ENCODE results near the gene MYO9A.
A peak's percentile ranks its signal among the peaks of the same experiment; 100 is the strongest.

The MYO9A gene

DNA sequence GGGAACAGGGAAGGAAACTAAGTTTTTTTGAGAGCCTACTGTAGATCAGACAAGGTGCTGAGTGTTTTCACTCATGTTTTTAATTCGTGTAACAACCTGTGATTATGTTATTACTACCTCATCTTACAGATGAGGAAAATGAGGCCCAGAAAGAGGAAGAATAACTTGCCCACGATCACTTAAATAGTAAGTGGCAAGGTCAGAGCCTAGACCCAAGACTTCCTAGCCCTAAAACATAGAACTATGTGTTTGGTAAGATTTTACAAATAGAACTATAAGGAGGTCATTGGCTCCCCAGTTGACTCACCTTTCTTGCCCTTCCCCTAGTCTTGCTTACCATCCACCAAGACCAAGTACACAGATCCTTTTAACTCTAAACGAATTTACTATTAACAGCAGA lies 14.0 kb upstream of the MYO9A start (continued):
- TF ChIP-seq BCL11B (tag by site-specific recombination; IDR thresholded peaks at IDR 0.05; ENCODE audit: low read depth) (no peak), KLF1 (tag by site-specific recombination; IDR thresholded peaks at IDR 0.05) (no peak)

DNA sequence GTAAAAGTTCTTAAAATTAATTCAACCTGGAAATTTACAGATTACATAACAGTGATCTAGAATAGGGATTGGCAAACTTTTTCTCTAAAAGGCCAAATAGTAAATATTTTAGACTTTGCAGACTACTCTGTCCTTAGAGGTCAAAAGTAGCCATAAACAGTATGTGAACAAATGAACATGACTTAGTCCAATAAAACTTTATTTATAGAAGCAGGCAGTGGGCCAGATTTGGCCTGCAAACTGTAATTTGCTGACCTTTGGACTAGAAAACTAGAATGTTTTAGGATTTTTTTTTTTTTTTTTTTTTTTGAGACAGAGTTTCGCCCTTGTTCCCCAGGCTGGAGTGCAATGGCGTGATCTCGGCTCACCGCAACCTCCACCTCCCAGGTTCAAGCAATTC lies 12.3 kb upstream of the MYO9A start:
- no peak for TF ChIP-seq PRDM2 (tag by site-specific recombination; IDR thresholded peaks at IDR 0.05; ENCODE audit: borderline replicate concordance)
- TF ChIP-seq, protein P1, sequence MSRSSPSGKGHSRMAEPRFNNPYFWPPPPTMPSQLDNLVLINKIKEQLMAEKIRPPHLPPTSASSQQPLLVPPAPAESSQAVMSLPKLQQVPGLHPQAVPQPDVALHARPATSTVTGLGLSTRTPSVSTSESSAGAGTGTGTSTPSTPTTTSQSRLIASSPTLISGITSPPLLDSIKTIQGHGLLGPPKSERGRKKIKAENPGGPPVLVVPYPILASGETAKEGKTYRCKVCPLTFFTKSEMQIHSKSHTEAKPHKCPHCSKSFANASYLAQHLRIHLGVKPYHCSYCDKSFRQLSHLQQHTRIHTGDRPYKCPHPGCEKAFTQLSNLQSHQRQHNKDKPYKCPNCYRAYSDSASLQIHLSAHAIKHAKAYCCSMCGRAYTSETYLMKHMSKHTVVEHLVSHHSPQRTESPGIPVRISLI (tag by site-specific recombination; IDR thresholded peaks at IDR 0.05) = peak; percentile 27; the same call in 1 of the 2 replicates
- POLR2A ChIA-PET = interaction anchor here (0.5 to 1.7 kb wide), 3 partner anchors 12 to 101 kb away, joined by 3 to 8 read pairs (median 3); partner anchors contain the start of genes MYO9A, PKM and SENP8
- H3K9me3 ChIP-seq (ENCODE audit: control insufficient read depth, insufficient read depth, low read depth, low read length) = no peaks in the 10 kb centered on the region
- H3K36me3 ChIP-seq (ENCODE audit: control insufficient read depth in 2 of 2, insufficient read depth in 1 of 2, low read length in 2 of 2) = no peaks in the 10 kb centered on the region; a peak in 1 of 3 replicates
- H3K4me3 ChIP-seq (ENCODE audit: low read depth, low read length) = no peak overlapping the region
- H3K4me1 ChIP-seq (ENCODE audit: control insufficient read depth, insufficient read depth, low read length) = peaks cover 9% of the 10 kb centered on the region
- CTCF ChIA-PET = interaction anchor here (0.6 kb wide), 1 partner anchor 1744 kb away, joined by 4 read pairs; no protein-coding TSS in a partner anchor
- H3K27ac ChIP-seq (ENCODE audit: extremely low read depth, low read depth, low read length) = no peak overlapping the region

GRCh38 chr15:72128359-72128758 lies 10.4 kb upstream of the MYO9A start:
- no peaks in the 10 kb centered on the region for H3K9me3 ChIP-seq (ENCODE audit: control insufficient read depth, insufficient read depth, low read depth, low read length)
- CTCF ChIA-PET = interaction anchor here (1.3 to 1.4 kb wide), 2 partner anchors 28 to 347 kb away, joined by 6 to 13 read pairs; no protein-coding TSS in a partner anchor
- no peak overlapping the region for H3K27ac ChIP-seq (ENCODE audit: extremely low read depth, low read depth, low read length)
- peaks cover 8% of the 10 kb centered on the region for H3K4me1 ChIP-seq (ENCODE audit: control insufficient read depth, insufficient read depth, low read length)
- H3K4me3 ChIP-seq (ENCODE audit: low read depth, low read length) = no peak overlapping the region
- H3K36me3 ChIP-seq (ENCODE audit: control insufficient read depth in 2 of 2, insufficient read depth in 1 of 2, low read length in 2 of 2) = no peaks in the 10 kb centered on the region; a peak in 1 of 3 replicates
- TF ChIP-seq ZBTB11 (tag by site-specific recombination; conservative IDR thresholded peaks at IDR 0.05; ENCODE audit: low read depth) = no peak
- TF ChIP-seq ZNF335 (tag by site-specific recombination; conservative IDR thresholded peaks at IDR 0.05) = 0 out of 2 replicates have a peak, but pooled peaks have one; percentile 4
- POLR2A ChIA-PET = no interaction called here

- no peaks in the 10 kb centered on the region; a peak in 1 of 3 replicates for H3K36me3 ChIP-seq (ENCODE audit: control insufficient read depth in 2 of 2, insufficient read depth in 1 of 2, low read length in 2 of 2)
- no peak overlapping the region for H3K27ac ChIP-seq (ENCODE audit: extremely low read depth, low read depth, low read length)
- H3K4me1 ChIP-seq (ENCODE audit: control insufficient read depth, insufficient read depth, low read length) = peaks cover 12% of the 10 kb centered on the region
- H3K4me3 ChIP-seq (ENCODE audit: low read depth, low read length) = no peak overlapping the region
- CTCF ChIA-PET = interaction anchor here (0.6 to 1.4 kb wide), 3 partner anchors 28 to 1612 kb away, joined by 3 to 13 read pairs (median 6); no protein-coding TSS in a partner anchor
- no peaks in the 10 kb centered on the region for H3K9me3 ChIP-seq (ENCODE audit: control insufficient read depth, insufficient read depth, low read depth, low read length)
- POLR2A ChIA-PET = interaction anchor here (0.6 to 0.8 kb wide), 2 partner anchors 10 to 11 kb away, joined by 3 to 4 read pairs; partner anchors contain the start of genes MYO9A and SENP8
- TF ChIP-seq, protein P2, sequence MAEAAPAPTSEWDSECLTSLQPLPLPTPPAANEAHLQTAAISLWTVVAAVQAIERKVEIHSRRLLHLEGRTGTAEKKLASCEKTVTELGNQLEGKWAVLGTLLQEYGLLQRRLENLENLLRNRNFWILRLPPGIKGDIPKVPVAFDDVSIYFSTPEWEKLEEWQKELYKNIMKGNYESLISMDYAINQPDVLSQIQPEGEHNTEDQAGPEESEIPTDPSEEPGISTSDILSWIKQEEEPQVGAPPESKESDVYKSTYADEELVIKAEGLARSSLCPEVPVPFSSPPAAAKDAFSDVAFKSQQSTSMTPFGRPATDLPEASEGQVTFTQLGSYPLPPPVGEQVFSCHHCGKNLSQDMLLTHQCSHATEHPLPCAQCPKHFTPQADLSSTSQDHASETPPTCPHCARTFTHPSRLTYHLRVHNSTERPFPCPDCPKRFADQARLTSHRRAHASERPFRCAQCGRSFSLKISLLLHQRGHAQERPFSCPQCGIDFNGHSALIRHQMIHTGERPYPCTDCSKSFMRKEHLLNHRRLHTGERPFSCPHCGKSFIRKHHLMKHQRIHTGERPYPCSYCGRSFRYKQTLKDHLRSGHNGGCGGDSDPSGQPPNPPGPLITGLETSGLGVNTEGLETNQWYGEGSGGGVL (tag by site-specific recombination; IDR thresholded peaks at IDR 0.05) = peak; percentile 80
- TF ChIP-seq ZNF335 (tag by site-specific recombination; conservative IDR thresholded peaks at IDR 0.05) = peak; percentile 33; the same call in 1 of the 2 replicates
- TF ChIP-seq ZNF146 (tag by site-specific recombination; IDR thresholded peaks at IDR 0.05) = no peak
- peak; percentile 54 for TF ChIP-seq PRDM1 (tag by site-specific recombination; IDR thresholded peaks at IDR 0.05)
- TF ChIP-seq ZNF121 (tag by site-specific recombination; IDR thresholded peaks at IDR 0.05) = peak; percentile 96
- no peak for TF ChIP-seq ZNF211 (tag by site-specific recombination; IDR thresholded peaks at IDR 0.05; ENCODE audit: low read depth)
- TF ChIP-seq YY1 (tag by site-specific recombination; IDR thresholded peaks at IDR 0.05) = no peak
- TF ChIP-seq GLI2 (tag by site-specific recombination; IDR thresholded peaks at IDR 0.05; ENCODE audit: borderline replicate concordance, low read depth) = no peak
- TF ChIP-seq ZBTB20 (tag by site-specific recombination; IDR thresholded peaks at IDR 0.05) = no peak
- TF ChIP-seq ZNF561 (tag by site-specific recombination; IDR thresholded peaks at IDR 0.05; ENCODE audit: borderline replicate concordance) = no peak
Measured at GRCh38 chr15:72127724-72128322, 9.9 kb upstream of the MYO9A start.
